Measurements from ENCODE around the gene EEIG1. TPM values are rescaled to one million over a fixed set of nuclear protein-coding genes. Genes with fewer than 3 reads are reported as not detected.

Gene EEIG1
- total RNA-seq, 1 donor, result 15.5 TPM

DNA sequence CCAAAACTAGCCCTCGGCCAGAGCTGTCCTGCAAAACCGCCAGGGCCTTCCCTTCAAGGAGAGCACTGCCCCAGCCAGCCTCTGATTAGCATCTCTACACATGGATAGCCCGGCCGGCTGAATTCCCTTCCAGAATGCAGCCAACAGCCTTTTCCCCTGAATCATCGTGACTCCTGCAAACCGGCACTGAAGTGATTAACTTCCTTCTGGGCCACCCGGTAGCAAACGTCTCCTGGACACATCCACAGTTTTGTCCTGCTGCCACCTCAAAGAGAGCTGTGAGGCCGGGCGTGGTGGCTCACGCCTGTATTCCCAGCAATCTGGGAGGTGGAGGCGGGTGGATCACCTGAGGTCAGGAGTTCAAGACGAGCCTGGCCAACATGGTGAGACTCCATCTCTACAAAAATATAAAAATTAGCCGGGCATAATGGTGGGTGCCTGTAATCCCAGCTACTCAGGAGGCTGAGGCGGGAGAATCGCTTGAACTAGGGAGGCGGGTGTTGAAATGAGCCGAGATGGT, 21.1 kb upstream of the EEIG1 start:
- H3K4me3 ChIP-seq (ENCODE audit: low read depth, low read length), result no peak overlapping the region
- DNase-seq (ENCODE audit: low read depth), result peak; percentile 85
- TF ChIP-seq, protein P1, sequence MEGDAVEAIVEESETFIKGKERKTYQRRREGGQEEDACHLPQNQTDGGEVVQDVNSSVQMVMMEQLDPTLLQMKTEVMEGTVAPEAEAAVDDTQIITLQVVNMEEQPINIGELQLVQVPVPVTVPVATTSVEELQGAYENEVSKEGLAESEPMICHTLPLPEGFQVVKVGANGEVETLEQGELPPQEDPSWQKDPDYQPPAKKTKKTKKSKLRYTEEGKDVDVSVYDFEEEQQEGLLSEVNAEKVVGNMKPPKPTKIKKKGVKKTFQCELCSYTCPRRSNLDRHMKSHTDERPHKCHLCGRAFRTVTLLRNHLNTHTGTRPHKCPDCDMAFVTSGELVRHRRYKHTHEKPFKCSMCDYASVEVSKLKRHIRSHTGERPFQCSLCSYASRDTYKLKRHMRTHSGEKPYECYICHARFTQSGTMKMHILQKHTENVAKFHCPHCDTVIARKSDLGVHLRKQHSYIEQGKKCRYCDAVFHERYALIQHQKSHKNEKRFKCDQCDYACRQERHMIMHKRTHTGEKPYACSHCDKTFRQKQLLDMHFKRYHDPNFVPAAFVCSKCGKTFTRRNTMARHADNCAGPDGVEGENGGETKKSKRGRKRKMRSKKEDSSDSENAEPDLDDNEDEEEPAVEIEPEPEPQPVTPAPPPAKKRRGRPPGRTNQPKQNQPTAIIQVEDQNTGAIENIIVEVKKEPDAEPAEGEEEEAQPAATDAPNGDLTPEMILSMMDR (IDR thresholded peaks at IDR 0.05; ENCODE audit: insufficient read depth, low read depth, low read length), result peak; percentile 2

DNA sequence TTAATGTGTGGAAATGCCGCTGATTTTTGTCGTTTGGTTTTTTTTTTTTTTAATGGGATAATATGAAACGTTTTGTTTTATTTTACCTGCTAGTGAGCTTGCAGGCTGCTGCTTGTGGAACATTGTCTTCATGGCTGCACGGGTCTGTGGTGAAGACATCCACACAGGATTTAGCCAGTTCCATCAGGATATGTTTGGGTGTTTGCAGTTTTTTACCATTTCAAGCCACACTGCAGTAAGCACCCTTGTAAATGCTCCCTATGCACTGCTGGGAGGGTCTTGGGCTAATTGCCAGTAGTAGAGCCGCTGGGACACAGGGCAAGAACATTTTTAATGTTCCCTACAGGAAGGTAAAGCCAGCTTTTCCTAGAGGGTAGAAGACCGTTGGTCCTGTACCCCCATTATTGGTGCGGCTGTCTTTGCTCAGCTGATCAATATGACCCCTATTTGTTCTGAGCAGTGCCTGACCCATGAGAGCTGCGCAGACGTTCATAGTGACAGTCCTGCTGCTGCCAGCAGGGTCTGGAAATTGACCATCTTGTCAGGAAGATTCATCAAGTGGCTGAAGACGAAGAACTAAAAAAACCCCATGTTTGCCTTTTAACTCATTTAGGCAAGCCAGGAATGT, 20.5 kb upstream of the EEIG1 start:
- TF ChIP-seq, protein P1 (IDR thresholded peaks at IDR 0.05; ENCODE audit: insufficient read depth, low read depth, low read length), result no peak
- DNase-seq (ENCODE audit: low read depth), result no peak
- no peak overlapping the region for H3K4me3 ChIP-seq (ENCODE audit: low read depth, low read length)

DNA sequence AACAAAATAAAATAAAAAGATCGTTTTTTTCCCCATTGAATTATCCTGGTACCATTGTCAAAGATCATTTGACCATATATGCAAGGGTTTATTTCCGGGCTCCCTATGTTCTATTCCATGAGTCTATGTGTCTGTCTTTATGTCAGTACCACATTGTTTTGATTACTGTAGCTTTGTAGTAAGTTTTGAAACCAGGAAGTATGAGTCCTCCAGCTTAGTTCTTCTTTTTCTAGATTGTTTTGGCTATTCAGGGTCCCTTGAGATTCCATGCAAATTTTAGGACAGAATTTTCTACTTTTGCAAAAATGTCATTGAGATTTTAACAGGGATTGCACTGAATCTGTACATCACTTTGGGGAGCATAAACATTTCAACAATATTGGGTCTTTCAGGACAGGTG, 18.7 kb upstream of the EEIG1 start:
- no peak for DNase-seq (ENCODE audit: low read depth)
- TF ChIP-seq, protein P1 (IDR thresholded peaks at IDR 0.05; ENCODE audit: insufficient read depth, low read depth, low read length), result no peak
- no peak overlapping the region for H3K4me3 ChIP-seq (ENCODE audit: low read depth, low read length)

DNA sequence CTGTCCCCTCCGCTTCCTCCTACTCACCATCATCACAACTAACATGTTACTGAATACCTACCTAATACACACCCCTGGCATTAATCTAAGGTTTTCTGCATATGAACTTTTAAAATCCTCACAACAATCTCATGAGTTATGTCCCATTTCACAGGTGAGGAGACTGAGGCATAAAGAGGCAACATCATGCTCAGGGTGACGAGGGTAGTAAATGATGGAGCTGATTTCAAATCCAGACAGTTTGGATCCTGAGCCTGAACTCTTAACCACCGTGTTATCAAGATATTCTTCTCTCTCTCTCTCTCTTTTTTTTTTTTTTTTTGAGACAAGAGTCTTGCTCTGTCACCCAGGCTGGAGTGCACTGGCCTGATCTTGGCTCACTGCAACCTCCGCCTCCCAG, 12.9 kb upstream of the EEIG1 start:
- DNase-seq (ENCODE audit: low read depth), result no peak
- H3K4me3 ChIP-seq (ENCODE audit: low read depth, low read length), result no peak overlapping the region
- TF ChIP-seq, protein P1 (IDR thresholded peaks at IDR 0.05; ENCODE audit: insufficient read depth, low read depth, low read length), result no peak

DNA sequence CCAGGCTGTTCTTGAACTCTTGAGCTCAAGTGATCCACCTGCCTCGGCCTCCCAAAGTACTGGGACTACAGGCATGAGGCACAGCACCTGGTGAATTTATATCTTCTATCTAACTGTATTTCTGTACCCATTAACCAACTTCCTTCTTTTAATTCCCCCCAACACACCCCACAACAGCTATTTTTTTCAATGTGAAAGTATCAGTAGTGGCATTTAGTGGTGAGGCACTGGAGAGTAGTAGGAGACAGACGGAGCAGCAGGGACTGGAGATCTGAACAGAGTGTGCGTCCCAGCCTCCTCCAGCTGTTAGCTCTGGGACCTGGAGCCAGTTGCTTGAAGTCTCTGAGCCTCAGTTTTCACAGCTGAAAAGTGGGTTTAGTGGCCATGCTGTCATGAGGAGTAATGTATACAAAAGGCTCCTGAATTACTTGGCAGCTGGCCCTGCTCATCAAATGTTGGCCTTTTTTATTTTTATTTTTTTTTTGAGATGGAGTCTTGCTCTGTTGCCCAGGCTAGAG, 11.0 kb upstream of the EEIG1 start:
- H3K4me3 ChIP-seq (ENCODE audit: low read depth, low read length), result no peak overlapping the region
- DNase-seq (ENCODE audit: low read depth), result no peak
- TF ChIP-seq, protein P1 (IDR thresholded peaks at IDR 0.05; ENCODE audit: insufficient read depth, low read depth, low read length), result no peak

DNA sequence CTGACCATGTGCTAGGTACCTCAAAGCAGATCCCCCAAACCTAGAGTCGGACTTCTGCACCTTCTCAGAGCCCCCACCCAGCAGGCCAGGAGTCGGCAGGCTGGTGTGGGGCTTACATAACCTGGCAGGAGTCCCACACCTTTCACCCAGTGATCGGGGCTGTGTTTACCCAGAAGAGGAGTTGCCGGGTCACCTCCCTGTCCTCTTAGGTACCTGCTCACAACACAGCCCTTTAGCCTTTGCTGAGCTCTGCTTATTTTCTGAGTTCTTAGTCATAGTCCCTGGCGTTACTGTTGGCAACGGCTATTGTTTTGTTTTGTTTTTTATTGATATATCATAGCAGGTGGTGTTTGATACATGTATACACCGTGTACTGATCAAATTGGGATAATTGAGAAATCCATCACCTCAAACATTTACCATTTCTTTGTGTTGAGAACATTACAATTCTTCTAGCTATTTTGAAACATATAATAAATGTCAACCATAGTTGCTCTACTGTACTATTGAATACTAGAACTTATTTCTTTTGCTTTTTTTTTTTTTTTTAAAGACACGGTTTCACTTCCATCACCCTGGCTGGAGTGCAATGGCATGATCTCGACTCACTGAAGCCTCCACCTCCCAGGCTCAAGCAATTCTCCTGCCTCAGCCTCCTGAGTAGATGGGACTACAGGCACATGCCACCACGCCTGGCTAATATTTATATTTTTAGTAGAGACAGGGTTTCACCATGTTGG, 10.4 kb upstream of the EEIG1 start:
- DNase-seq (ENCODE audit: low read depth), result no peak
- H3K4me3 ChIP-seq (ENCODE audit: low read depth, low read length), result no peak overlapping the region
- TF ChIP-seq, protein P1 (IDR thresholded peaks at IDR 0.05; ENCODE audit: insufficient read depth, low read depth, low read length), result no peak

Measured in fibroblast of villous mesenchyme (primary cell).